GM12878 (cell line): ENCODE data around the gene BSCL2.

Experiments used
- ETV6 ChIP-seq, 2 experiments: fragments of 450-650 bp in 1 of 2; IDR thresholded peaks in 1 of 2; conservative IDR thresholded peaks in 1 of 2; 2 replicates each; pipeline ENCODE4 v1.6.1; 2014; ENCODE audit warnings: antibody characterized with exemption in 1 of 2, borderline replicate concordance in 1 of 2, low read depth in 1 of 2, mild to moderate bottlenecking in 1 of 2, moderate library complexity in 1 of 2
- EZH2 ChIP-seq: IDR thresholded peaks from 2 replicates; pipeline ENCODE4 v1.6.1; 2012; ENCODE audit warnings: low read depth, mild to moderate bottlenecking, control low read depth, inconsistent platforms, low read length, borderline replicate concordance; ENCODE audit not compliant: control insufficient read depth
- HDAC6 ChIP-seq: fragments of 200-600 bp; sonication (generic); IDR thresholded peaks from one replicate; pipeline ENCODE4 v1.8.0; 2017; ENCODE audit warnings: antibody characterized with exemption; ENCODE audit not compliant: unreplicated experiment
- JUNB ChIP-seq: IDR thresholded peaks from 2 replicates; pipeline ENCODE4 v1.6.1; 2016; ENCODE audit warnings: antibody characterized with exemption, mild to moderate bottlenecking
- MEF2A ChIP-seq: IDR thresholded peaks from 2 replicates; pipeline ENCODE4 v1.6.1; 2011; ENCODE audit warnings: low read depth, mild to moderate bottlenecking, low read length, moderate library complexity; ENCODE audit not compliant: insufficient read depth
- ZBTB33 ChIP-seq: fragments of 450-650 bp; IDR thresholded peaks from 2 replicates; pipeline ENCODE4 v1.6.1; 2017; ENCODE audit warnings: mild to moderate bottlenecking

GRCh38 chr11:62664405-62665074 lies 42.7 kb downstream of the BSCL2 start:
- no peak for TF ChIP-seq ETV6 (conservative IDR thresholded peaks at IDR 0.05 in 1 of 2, IDR thresholded peaks at IDR 0.05 in 1 of 2; ENCODE audit: borderline replicate concordance in 1 of 2, low read depth in 1 of 2)
- no peak for TF ChIP-seq EZH2
- no peak for TF ChIP-seq ZBTB33
- TF ChIP-seq JUNB: no peak
- TF ChIP-seq HDAC6: no peak
- TF ChIP-seq MEF2A: no peak
